Transverse colon (tissue), 4 donors: ENCODE results near the gene NCKAP5L. TPM values are rescaled to one million over a fixed set of nuclear protein-coding genes. Genes with fewer than 3 reads are reported as not detected.

ENCODE experiments used
- DNase-seq: peaks from one replicate; pipeline ENCODE4 v3.0.0-alpha.2; 2019
- H3K27ac ChIP-seq, 4 donors: fragments of 200-600 bp; sonication (generic); 2 replicates each; pipeline ENCODE4 v1.5.1; 2016 to 2018; ENCODE audit warnings: inconsistent platforms in 4 of 4
- H3K27me3 ChIP-seq: fragments of 200-600 bp; sonication (generic); 2 replicates; pipeline ENCODE4 v1.5.1; 2017; ENCODE audit warnings: inconsistent platforms
- H3K36me3 ChIP-seq, 4 donors: fragments of 200-600 bp; sonication (generic); 2 replicates each; pipeline ENCODE4 v1.5.1; 2017 to 2019; ENCODE audit warnings: inconsistent platforms in 4 of 4
- H3K4me1 ChIP-seq, 4 donors: fragments of 200-600 bp; sonication (generic); 2 replicates each; pipeline ENCODE4 v1.5.1; 2017 to 2020; ENCODE audit warnings: inconsistent platforms in 4 of 4
- H3K4me3 ChIP-seq, 4 donors: fragments of 200-600 bp; sonication (generic); 1 replicate in 1 of 4; 2 replicates in 3 of 4; pipeline versions ENCODE4 v1.5.1 to v1.6.1; 2017 to 2019; ENCODE audit warnings: inconsistent platforms in 4 of 4
- H3K9me3 ChIP-seq, 2 donors: fragments of 200-600 bp; sonication (generic); 2 replicates each; pipeline ENCODE4 v1.5.1; 2017 to 2019; ENCODE audit warnings: inconsistent platforms in 2 of 2
- CTCF ChIP-seq, 5 experiments: fragments of 200-600 bp in 3 of 5; fragments of 450-650 bp in 2 of 5; sonication (generic) in 3 of 5; IDR thresholded peaks; 1 replicate in 2 of 5; 2 replicates in 3 of 5; pipeline ENCODE4 v1.5.1; 2016 to 2017; ENCODE audit warnings: antibody characterized with exemption in 5 of 5, inconsistent platforms in 3 of 5, mild to moderate bottlenecking in 2 of 5, moderate library complexity in 1 of 5
- EP300 ChIP-seq: sonication (generic); formaldehyde crosslinking; IDR thresholded peaks from one replicate; pipeline ENCODE4 v1.6.1; 2017; ENCODE audit warnings: antibody characterized with exemption, low read depth
- POLR2A ChIP-seq: fragments of 450-650 bp; IDR thresholded peaks from one replicate; pipeline ENCODE4 v1.6.1; 2016; ENCODE audit warnings: antibody characterized with exemption, mild to moderate bottlenecking, moderate library complexity
- POLR2AphosphoS5 ChIP-seq, 3 donors: sonication (generic); formaldehyde crosslinking; IDR thresholded peaks; one replicate each; pipeline ENCODE4 v1.6.1; 2016; ENCODE audit warnings: antibody characterized with exemption in 3 of 3
- WGBS, 2 donors: methylation state at CpG; one replicate each; pipeline ENCODE4 v1.1.5; 2018; ENCODE audit warnings: low coverage in 1 of 2; 5-methylcytosine and 5-hydroxymethylcytosine counted together
- in situ Hi-C, 4 donors: fragments of 200-750 bp; cut with MboI; loops; one replicate each; pipeline versions ENCODE4 v1.15.0 to v1.15.1; 2017; ENCODE audit warnings: low sequenced_read_pairs in 3 of 4, low pct_ligation_motif_present in 1 of 4, low pct_unique_long_range_greater_than_20kb in 1 of 4
- intact Hi-C: fragments of 100-400 bp; cut with DNase I; formaldehyde crosslinking; loops from one replicate; pipeline ENCODE4 v1.15.1; 2023; ENCODE audit warnings: low total_unique reads
- total RNA-seq, 4 donors: library from RNA; depleted of rRNA; stranded (reverse); fragments of >200 nt; gene quantifications; one replicate each; pipeline ENCODE4 v1.1.0, GENCODE V29; 2016

The NCKAP5L gene
- total RNA-seq, 4 donors from 2014 or later, result 3.4 to 5.1 (median 4.2) TPM

GRCh38 chr12:49795654-49796105 lies 32.5 kb downstream of the NCKAP5L start:
- H3K27me3 ChIP-seq, result no peaks in the 10 kb centered on the region
- H3K36me3 ChIP-seq, result peaks cover 0 to 4% (median 0%) of the 10 kb centered on the region in 4 donors
- H3K4me1 ChIP-seq, result no peaks in the 10 kb centered on the region
- DNase-seq, result no peak
- in situ Hi-C loops, result no loop called here
- H3K4me3 ChIP-seq, result no peak overlapping the region
- intact Hi-C loops, result no loop called here
- H3K27ac ChIP-seq, result no peak overlapping the region
- no peaks in the 10 kb centered on the region for H3K9me3 ChIP-seq
- 95% methylated on average over 9 of the region's 12 CpGs; no CpG with 5 or more reads in 1 of the 2 donors for WGBS, 2 donors
- TF ChIP-seq POLR2A (no peak), CTCF (IDR thresholded peaks at IDR 0.05) (no peak), POLR2AphosphoS5 (IDR thresholded peaks at IDR 0.05) (no peak), EP300 (no peak)

GRCh38 chr12:49794811-49795653 lies 33.2 kb downstream of the NCKAP5L start:
- Histone ChIP-seq H3K4me3 (no peak overlapping the region), H3K27me3 (no peaks in the 10 kb centered on the region), H3K9me3 (no peaks in the 10 kb centered on the region), H3K36me3 (peaks cover 0 to 4% (median 0%) of the 10 kb centered on the region in 4 donors), H3K4me1 (no peaks in the 10 kb centered on the region), H3K27ac (no peak overlapping the region)
- in situ Hi-C loops (no loop called here), intact Hi-C loops (no loop called here)
- DNase-seq, result no peak
- TF ChIP-seq POLR2A, result no peak
- 91% methylated on average over 31 of the region's 32 CpGs; no CpG with 5 or more reads in 1 of the 2 donors for WGBS, 2 donors

GRCh38 chr12:49794021-49794420 lies 34.2 kb downstream of the NCKAP5L start:
- Histone ChIP-seq H3K4me1 (no peaks in the 10 kb centered on the region), H3K27me3 (no peaks in the 10 kb centered on the region), H3K9me3 (no peaks in the 10 kb centered on the region), H3K27ac (no peak overlapping the region), H3K4me3 (no peak overlapping the region), H3K36me3 (peaks cover 0 to 4% (median 0%) of the 10 kb centered on the region in 4 donors)
- 82 to 100% methylated on average over 1 to 5 of the region's 5 CpGs for WGBS, 2 donors
- TF ChIP-seq POLR2AphosphoS5 (IDR thresholded peaks at IDR 0.05) (no peak), POLR2A (no peak), EP300 (no peak), CTCF (IDR thresholded peaks at IDR 0.05) (no peak)
- DNase-seq, result no peak
- in situ Hi-C loops, result no loop called here
- intact Hi-C loops, result no loop called here

GRCh38 chr12:49793620-49794019 lies 34.6 kb downstream of the NCKAP5L start:
- no peak for DNase-seq
- intact Hi-C loops (no loop called here), in situ Hi-C loops (no loop called here)
- H3K27me3 ChIP-seq, result no peaks in the 10 kb centered on the region
- no peak overlapping the region for H3K27ac ChIP-seq
- peaks cover 0 to 4% (median 0%) of the 10 kb centered on the region in 4 donors for H3K36me3 ChIP-seq
- no peak for TF ChIP-seq EP300
- TF ChIP-seq POLR2AphosphoS5 (IDR thresholded peaks at IDR 0.05), result no peak
- no peak for TF ChIP-seq CTCF (IDR thresholded peaks at IDR 0.05)
- no peaks in the 10 kb centered on the region for H3K9me3 ChIP-seq
- no peak overlapping the region for H3K4me3 ChIP-seq
- H3K4me1 ChIP-seq, result no peaks in the 10 kb centered on the region
- 88% methylated on average over 8 of the region's 9 CpGs; no CpG with 5 or more reads in 1 of the 2 donors for WGBS, 2 donors
